Measurements from ENCODE around the gene P3H2. TPM values are rescaled to one million over a fixed set of nuclear protein-coding genes. Genes with fewer than 3 reads are reported as not detected.

P3H2 gene
- total and polyA plus RNA-seq, 9 of the 15 experiments (the other 6 are each of a cell fraction or from before 2014, with no cell fraction given) = 0.04 to 0.26 (median 0.22) TPM; not detected in 6

- no peak for TF ChIP-seq ZNF407 (IDR thresholded peaks at IDR 0.05; ENCODE audit: low read depth)
- TF ChIP-seq WHSC1 (IDR thresholded peaks at IDR 0.05; ENCODE audit: low read length) = no peak
- no peak for TF ChIP-seq MAFF (IDR thresholded peaks at IDR 0.05; ENCODE audit: low read length)
Measured at GRCh38 chr3:190097617-190098016, 23.1 kb downstream of the P3H2 start (continued).

GRCh38 chr3:190097025-190097424 lies 23.7 kb downstream of the P3H2 start:
- no TSS peak for BruUV-seq (replicated peaks)
- Histone ChIP-seq H3K9ac (ENCODE audit: insufficient read depth in 1 of 2, low read depth in 2 of 2, low read length in 2 of 2) (no peak overlapping the region), H3K27me3 (ENCODE audit: control insufficient read depth in 2 of 2, insufficient read depth in 2 of 2, low read length in 2 of 2) (no peaks in the 10 kb centered on the region), H4K20me1 (replicated peaks; ENCODE audit: control insufficient read depth, insufficient read depth, low read length) (no peaks in the 10 kb centered on the region), H3K4me3 (no peak overlapping the region), H3K79me2 (ENCODE audit: control insufficient read depth, insufficient read depth, low read length) (no peaks in the 10 kb centered on the region), H3K4me1 (replicated peaks in 1 of 2; ENCODE audit: control insufficient read depth in 2 of 2, insufficient read depth in 2 of 2, low read length in 2 of 2) (no peaks in the 10 kb centered on the region), H3K36me3 (ENCODE audit: control insufficient read depth, insufficient read depth, low read length) (no peaks in the 10 kb centered on the region), H3K9me3 (replicated peaks; ENCODE audit: control insufficient read depth, insufficient read depth, low read depth, low read length) (peaks cover 2% of the 10 kb centered on the region; the same call in 1 of the 2 replicates), H2AFZ (ENCODE audit: low read depth, low read length) (no peak overlapping the region), H3K27ac (ENCODE audit: extremely low read depth, low read depth, low read length) (no peak overlapping the region), H3K4me2 (ENCODE audit: insufficient read depth, low read length) (no peak overlapping the region), H3K9me1 (ENCODE audit: control insufficient read depth, insufficient read depth, low read length) (no peaks in the 10 kb centered on the region)
- intact Hi-C loops (cut with micrococcal nuclease) (no loop called here), in situ Hi-C loops (cut with MboI) (no loop called here)
- no peak for FAIRE-seq
- ChIA-PET POLR2A (no interaction called here), CTCF (ENCODE audit: low intra/inter-chr PET ratio) (no interaction called here)
- no peak for ATAC-seq
- no peak for DNase-seq (ENCODE audit: extremely low read depth in 1 of 4, low spot score in 3 of 4)
- no peak for TF ChIP-seq BRD4 (IDR thresholded peaks at IDR 0.05)
- no peak for TF ChIP-seq ELF4 (CRISPR knock-in tag; IDR thresholded peaks at IDR 0.05)
- TF ChIP-seq USF1 (CRISPR knock-in tag; IDR thresholded peaks at IDR 0.05) = no peak
- 5% methylated on average over 4 of the region's 4 CpGs for WGBS (ENCODE audit: insufficient coverage, low coverage, missing lambda C conversion rate)
